Stimulated activated CD8-positive, alpha-beta memory T cell treated with anti-CD3 and anti-CD28 coated beads, Interleukin-2, amount 100 ng/mL, for 1 hour (primary cell): ENCODE results near the gene SSTR5.

ENCODE experiments used
- DNase-seq, 2 donors: peaks; one replicate each; pipeline ENCODE4 v3.0.0-alpha.2; 2020; ENCODE audit warnings: low read depth in 2 of 2

The SSTR5 gene

DNA sequence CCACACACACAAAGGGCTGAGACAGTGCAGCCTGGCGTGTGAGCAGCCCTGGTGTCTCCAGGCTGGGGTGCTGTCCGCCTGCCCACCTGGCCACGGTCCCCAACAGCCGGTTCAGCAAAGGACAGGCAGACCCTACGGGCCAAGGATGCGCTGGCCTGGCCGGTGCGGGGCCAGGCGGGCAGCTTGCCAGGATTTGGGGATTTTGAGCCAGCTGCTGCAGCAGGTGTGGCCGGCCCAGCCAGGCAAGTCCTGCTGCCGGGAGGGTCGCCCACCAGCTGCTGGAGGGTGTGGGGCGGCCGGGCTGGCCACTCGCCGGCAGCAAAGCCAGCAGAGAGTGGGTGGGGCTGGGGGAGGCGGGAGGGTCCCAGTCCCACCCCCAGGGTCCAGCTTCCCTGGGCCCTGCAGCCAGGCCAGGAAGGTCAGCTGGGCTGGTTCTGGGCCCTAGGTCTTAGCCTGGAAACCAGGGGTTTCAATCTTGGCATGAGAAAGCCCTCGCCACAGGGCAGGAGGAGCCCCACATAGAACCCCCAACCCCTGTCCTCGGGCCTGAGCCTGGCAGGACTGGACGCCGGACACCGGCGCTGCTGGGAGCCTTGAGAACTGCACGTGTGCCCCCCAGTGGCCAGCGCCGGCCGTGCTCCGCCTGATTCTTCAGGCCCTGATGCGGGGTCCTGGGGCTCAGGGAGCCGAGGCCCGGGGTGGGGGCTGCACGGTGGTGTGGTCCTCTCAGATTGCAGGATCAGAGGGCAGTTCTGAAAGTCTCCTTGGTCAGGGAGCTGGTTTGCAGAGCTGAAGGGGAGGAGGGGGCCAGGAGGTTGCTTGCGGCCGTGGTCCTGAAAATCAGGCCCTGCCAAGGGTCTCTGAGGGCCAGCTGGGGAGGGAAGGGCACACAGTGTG lies 17.6 kb upstream of the SSTR5 start:
- no peak for DNase-seq

DNA sequence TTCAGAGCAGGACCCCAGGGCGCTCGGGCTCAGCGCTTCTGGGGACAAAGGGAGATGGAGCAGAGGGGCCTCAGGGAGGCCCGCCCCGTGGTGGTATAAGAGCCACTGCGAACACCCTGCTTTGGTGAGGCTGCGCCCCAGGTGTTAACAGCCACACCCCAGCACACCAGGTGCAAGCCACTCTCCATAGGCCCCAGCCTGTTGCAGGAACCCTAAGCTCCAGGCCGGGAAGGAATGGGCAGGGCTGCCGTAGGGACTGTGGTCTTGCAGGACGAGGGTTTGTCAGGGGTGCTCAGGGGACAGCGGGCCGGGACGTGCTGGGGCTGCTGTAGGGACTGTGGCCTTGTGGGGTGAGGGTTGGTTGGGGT lies 17.0 kb upstream of the SSTR5 start:
- DNase-seq = no peak

DNA sequence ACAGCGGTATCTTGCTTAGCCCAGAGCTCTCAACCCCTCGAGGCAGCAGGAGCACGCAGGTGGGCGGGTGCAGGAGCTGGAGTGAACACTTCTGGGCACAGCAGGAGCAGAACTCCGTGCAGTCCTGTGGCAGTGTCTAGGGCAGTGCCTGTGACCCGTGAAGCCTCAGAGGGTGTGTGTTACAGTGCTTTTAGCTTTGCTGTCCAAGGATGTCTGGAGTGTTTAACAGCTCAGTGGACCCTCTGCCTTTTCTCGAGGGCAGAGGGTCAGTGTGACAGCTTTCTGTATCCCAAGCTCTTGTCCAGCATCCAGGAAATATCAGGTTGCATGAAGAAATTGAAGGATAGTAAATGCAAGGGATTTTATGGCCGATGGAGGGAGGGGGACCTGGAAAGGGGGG lies 16.4 kb upstream of the SSTR5 start:
- no peak for DNase-seq

DNA sequence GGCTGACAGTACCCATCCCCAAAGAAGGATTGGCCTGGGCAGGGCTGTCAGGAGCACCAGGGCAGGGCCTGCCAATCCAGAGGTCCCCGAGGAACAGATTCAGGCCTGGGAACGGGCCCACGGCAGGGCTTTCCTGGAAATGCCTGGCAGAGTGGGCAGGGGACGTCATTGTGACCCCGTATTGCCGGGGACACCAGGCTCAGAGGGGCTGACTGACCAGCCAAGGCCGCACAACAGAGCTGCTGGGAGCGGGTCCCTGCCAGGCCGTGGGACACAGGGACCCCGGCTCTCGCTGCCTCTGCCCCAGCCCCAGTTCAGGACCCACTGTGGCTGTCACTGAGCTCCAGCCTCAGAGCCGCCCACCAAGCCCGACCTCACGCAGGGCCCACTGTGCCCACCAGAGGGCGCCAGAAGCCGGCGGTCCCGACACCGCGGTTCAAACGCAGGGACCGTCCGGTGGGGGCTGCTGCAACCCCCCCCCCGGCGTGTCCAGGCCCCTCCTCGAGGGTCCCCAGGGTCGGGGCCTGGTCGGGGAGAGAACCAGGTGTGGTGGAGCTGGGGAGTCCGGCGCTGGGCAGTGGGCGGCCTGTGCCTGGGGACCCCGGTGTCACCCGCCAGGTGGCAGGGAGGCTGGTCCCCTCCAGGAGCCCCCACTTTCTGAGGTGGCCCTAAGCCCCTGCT lies 15.2 kb upstream of the SSTR5 start:
- peak; percentile 26 to 55 for DNase-seq

DNA sequence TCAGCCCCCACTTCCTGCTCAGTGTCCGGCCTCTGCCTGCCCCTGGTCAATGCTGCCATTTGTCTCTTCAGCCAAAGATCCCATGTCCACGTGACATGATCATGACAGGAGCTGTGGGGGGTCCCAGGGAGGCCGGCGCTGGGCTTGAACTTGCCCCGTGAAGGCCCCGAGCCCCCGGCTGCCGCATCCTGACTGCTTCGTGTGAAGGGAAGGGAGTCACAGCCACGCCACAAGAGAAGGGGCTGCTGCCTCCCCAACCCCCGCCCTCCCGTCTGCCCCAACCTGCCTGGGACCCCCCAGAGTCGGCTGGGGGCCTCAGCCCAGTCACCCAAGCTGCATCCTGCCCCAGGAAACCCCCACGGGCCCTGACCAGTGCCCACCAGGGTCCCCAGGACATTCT lies 14.3 kb upstream of the SSTR5 start:
- no peak for DNase-seq

DNA sequence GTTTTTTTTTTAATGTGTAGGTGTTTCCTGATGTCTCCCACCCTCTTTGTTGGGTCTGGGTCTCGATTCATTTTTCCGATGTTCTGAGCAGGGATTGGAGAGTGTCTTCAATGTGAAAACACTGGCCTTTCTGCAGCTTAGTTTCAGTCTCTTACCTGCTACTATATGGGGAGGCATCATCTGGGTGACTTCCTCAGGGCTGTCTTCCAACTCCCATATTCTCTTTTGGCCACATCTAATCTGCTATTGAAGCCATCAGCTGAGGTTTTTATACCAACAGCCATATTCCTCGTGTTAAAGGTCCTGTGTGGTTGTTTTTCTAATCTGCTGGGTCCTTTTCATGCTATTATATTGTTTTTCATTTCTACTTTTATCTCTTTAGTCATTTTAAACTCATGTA lies 13.2 kb upstream of the SSTR5 start:
- DNase-seq = no peak

DNA sequence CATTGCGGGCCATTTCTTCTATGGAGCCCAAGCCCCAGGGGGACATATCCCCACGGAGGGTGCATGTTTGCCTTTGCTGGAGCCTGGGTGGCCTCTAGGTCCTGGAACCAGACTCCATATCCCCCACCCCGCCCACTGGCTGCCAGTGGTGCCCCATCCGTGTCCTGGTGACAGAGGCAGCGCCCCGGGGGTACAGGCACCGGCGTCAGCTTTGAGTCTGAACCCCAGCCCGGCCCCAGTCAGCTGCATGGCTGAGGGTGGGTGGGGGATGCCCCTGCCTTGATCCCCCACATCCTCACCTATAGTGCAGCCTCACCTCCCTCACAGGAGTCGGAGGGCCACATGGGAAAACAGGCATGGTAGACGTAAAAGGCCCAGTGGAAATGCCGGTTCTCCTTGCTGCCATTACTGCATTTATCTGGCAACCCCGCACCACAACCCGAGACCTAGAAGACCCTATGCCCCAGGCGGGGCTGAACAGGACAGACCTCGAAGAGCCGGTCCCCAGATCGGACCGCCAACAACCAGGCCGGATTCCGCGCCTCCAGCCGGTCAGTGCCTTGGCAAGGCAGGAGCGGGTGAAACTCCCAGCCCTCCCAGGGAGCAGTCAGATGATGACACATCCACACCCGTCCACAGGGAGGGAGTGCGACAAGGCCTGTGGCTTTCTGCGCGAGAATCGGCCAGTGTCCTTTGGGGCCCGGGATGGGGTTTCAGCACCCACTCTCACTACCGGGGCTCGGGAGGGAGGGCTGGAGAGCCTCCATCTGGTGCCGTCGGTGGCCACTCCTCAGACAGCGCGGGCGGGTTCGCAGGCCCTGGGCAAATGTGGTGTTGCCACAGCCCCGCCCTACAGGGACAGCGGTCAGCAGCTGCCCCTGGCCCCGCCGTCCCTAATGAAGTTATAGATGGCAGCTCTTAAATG lies 11.9 kb upstream of the SSTR5 start:
- no peak for DNase-seq

DNA sequence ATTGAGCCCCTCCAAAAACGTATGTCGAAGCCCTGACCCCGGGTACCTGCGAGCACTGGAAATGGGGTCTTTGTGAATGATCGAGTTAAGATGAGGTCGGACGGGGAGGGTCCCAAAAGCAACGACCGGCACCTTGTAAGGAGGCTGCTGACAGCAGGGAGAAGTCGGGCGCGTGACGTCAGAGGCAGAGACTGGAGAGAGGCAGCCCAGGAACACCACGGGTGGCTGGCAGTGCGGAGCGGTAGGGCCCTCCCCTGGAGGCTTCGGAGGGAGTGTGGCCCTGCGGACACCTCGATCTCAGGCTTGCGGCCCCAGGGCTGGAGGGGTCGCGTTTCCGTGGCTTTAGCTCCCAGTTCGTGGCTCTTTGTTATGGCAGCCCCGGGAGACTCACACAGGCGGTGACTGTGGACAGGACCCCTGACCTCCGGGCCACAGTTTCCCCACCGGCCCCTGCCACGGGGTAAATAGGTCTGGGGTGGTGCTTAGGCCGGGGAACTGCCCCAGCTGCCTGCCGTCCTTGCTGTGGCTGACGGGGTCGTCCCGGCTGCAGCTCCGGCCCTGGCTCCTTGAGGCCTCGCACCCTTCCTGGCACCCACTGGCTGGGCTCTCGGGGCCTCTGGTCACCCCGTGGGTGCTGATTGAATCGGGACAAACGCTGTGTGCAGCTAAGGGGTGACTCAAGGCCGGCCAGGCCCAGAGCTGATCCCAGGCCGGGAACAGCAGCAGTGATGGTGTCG lies 10.6 kb upstream of the SSTR5 start:
- no peak for DNase-seq

DNA sequence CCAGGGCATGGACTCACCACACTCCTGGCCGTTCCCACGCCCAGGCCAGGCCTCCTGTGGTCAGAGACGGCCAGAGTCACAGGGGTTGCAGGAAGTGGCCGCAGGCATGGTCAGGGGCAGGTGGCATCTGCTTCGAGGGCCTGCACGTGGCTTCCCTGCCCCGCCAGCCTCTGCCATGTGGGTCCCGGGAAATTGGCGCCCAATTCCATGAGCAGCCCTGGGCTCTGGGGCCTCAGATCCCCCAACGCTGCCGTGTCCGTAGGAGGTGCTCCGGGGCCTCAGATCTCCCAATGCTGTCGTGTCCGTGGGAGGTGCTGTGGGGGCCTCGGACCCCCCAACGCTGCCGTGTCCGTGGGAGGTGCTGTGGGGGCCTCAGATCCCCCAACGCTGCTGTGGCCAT lies 9.7 kb upstream of the SSTR5 start:
- DNase-seq = no peak

DNA sequence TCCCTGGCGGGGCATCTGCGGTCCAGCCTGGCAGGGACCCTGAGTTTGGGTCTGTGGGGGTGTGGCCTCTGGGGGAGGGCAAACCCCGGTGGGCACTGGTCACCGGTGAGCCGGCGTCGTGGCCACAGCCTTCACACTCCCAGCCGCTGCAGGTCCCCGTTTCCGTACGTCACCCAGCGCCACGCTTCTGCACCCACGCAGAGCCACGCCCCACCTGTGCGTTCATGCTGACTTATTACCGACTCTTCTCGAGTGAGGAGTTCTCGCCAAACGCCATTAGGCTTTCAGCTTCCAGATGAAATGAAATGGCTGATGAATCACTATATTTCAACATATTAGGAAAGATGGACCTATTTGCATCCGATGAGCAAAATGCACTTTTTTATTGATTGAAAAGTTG lies 8.8 kb upstream of the SSTR5 start:
- no peak for DNase-seq

DNA sequence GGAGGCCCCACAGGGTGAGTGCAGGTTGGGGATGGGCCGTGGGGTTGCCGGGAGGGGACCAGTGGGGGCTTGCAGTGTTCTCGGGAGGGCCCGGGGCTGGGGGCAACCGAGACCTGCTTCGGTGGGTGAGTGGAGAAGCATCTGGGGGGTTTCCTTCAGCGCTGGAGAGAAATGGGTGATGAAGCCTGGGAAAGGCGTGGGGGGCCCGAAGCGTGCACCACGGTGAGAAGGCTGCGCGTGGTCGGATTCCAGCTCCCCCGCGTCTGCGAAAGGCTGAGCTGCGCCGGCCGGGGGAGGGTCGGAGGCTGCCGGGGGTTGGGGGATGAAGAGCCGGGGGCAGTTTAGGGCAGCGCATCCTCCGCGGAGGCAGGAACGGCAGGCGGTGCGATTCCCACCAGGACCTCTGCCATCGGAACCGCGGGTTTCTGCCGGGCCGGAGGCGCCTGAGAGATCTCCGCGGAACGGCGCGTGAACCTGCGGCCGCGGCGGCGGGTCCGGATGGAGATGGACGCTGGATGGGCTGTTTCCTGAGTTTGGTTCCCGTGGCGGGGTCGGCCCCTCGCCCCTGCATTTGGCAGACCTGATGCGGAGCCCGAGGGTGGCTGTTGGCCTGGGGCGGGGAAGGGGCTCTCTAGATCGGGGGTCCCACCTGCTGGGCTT lies 6.9 kb upstream of the SSTR5 start:
- no peak for DNase-seq

DNA sequence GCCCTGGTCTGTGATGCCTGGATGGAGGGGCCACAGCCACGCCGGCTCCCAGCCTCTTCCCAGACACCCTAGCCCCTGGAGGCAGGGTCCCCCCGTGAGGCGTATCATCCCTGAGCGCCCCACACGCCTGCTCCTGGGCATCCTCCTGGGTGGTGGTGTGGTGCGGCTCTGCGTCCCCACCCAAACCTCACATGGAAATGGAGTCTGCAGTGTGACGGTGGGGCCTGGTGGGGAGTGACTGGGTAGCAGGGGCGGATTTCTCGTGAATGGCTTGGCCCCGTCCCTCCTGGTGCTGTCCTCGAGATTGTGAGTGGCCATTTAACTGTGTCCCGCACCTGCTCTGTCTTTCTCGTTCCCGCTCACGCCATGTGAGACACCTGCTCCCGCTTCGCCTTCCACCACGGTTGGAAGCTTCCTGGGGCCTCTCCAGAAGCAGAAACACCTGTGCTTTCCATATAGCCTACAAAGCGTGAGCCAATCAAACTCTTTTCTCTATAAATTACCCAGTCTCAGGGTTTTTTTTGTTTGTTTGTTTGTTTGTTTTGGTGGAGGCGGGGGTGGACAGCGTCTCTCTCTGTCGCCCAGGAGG lies 5.9 kb upstream of the SSTR5 start:
- DNase-seq = no peak

DNA sequence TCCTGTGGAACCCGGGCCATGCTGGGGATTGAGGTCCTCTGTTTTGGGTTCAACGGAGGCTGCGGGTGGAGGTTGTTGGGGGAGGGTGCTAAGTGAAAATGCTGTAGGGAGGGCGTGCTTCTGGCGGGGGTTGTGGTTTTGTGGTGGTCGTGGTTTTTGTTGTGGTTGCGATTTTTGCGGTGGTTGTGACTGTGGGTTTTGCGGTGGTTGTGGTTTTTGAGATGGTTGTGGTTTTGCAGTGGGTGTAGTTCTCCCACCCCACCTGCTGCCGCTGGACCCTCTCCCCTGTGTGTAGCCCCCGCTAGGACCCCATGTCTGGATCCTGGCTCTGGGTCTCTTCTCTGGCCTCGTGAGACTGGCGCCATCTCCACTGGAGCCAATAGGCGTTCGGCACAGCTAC lies 4.9 kb upstream of the SSTR5 start:
- DNase-seq = no peak

DNA sequence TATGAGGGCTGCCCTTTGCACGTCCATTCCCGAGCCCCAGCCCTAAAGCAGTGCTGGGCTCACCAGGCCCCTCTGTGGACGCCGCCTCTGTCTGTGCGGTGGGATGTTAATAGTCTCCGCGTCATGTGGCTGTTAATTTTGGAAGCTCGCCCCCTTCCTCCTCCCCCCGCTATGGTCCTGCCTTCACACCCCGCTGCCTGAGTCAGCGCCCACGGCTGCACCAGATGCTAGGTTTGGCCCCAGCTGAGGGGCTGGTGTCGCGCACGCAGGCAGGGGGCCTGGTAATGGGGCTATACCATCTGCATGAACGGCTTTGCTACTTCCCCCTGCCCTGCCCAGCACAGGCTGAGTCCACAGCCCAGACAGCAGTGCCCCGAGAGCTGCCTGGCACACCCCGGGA lies 4.1 kb upstream of the SSTR5 start:
- no peak for DNase-seq

DNA sequence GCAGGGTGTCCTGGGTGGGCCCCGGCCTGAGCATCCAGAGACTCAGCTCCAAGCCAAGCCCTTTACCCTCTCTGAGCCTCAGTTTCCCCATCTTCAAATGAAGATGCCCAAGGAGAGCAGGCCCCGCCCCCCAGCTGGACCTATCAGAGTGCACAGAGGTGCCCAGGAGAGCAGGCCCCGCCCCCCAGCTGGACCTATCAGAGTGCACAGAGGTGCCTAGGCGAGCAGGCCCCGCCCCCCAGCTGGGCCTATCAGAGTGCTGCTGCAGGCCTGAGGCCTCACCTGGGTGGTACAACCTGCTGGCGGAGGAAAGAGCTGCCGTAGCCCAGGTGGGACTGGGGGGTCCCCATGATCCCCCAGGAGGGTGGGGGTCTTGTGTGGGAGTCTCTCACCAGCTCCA lies 3.4 kb upstream of the SSTR5 start:
- DNase-seq = no peak

DNA sequence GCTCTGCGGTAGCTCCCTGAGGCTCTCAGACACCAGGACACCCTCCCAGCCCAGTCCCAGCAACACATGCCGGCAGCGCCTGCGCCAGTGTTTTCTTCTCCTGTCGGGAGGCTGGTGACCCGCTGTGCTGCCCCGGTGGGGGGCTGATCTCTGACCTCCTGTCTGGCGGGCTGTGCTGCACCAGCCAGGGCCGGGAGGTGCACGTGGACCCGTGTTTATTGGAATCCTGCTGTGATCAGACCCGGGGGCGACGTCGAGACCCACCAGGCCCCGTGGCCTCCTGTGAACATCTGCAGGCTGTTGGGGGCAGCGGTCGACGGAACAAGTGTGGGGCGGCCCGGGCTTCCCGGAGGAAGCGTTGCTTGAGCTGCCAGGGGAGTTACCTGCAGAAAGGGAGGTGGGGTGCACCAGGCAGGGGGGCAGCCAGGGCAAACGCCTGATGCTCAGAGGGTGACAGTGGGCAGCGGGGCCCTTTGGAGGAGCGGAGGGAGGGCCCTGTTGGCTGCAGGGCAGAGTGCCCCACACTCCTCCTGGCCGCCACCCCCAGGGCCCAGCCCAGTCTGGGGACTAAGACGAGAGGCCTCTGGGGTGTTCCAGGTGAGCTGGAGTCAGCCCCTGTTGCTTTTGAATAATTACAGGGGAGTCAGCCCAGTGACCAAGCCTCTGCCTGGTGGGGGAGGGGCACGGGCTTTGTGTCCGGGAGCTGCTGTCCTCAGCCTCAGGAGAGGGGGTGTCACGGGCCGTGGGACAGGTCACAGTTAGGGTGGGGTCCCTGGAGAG lies 2.3 kb upstream of the SSTR5 start:
- DNase-seq = no peak

DNA sequence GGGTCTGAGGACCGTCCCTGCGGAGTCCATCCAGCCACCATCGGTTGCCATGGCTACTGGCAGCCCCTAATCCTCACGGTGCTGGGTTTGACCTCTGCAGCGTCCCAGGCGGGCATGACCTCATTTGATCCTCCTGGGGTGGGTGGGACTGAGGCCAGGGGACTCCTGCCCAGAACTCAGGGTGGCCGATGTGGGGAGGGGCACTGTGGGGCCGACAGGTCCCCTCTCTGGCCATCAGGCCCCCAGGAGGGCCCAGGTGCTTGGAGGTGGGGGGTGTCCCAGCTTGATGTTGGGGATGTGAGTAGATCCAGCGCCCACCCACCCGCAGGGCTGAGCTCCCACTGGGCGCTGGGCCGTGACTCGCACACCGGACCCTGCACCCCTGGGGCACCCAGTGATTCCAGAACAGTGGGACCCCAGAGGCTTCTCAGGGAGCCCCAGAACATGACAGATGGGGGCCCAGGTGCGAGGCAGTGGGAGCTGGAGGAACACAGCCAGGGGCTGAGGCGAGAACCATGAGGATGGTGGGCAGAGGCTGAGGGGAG lies 1.6 kb upstream of the SSTR5 start:
- DNase-seq = no peak

DNA sequence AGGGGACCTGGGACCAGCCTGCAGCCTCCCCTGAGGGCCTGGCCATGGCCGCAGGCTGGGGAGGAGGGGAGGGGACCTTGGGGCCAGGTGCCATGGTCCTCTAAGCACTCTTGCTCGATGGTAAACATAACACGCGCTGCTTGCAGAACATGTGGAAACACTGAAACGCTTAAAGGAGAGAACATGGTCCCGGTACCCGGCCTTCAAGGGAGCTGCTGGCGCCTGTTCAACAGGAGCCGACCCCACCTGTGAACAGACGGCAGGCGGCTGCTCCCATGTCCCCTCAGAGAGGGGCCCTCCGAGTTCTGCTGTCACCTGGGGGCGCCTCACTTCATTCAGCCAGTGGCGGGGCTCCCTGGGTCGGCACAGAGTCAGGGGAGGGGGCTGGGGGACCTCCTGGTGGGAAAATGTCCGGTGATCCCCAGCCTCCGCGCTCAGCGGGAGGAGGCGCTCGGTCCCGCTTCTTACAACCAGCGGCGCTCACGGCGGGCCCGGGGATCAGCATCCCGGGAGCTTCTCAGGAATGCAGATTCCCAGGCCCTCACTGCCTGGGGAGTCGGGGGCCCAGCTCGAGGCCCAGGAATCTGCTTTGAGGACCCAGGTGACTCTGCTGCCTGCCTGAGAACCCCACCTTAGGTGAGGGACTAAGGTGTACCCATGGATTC lies 854 bp upstream of the SSTR5 start:
- no peak for DNase-seq

DNA sequence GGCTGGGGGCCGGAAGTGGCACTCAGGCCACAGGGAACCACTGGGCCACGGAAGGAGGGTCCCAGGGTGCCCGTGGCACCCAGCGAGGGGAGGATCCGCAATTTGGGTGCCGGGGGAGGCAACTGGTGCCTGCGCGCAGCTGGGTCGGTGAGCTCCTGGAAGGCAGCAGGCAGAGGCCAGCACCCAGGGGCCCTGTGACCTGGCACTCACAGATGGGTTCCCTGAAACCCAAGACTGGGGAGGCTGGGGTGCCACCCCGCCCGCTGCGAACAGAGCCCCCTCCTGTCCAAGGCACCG lies 663 bp downstream of the SSTR5 start:
- no peak for DNase-seq
